ENCODE measurements around the gene KRTAP19-4. TPM values are rescaled to one million over a fixed set of nuclear protein-coding genes. Genes with fewer than 3 reads are reported as not detected.
"Not testable (repeated sequence)": the region's sequence is repeated elsewhere in the genome, so short reads cannot be mapped to it uniquely, and the experiment has no call there.

KRTAP19-4 gene, protein sequence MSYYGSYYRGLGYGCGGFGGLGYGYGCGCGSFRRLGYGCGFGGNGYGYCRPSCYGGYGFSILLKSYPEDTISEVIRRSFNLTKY
- polyA plus RNA-seq (ENCODE audit: insufficient read length in 4 of 4) = not detected

DNA sequence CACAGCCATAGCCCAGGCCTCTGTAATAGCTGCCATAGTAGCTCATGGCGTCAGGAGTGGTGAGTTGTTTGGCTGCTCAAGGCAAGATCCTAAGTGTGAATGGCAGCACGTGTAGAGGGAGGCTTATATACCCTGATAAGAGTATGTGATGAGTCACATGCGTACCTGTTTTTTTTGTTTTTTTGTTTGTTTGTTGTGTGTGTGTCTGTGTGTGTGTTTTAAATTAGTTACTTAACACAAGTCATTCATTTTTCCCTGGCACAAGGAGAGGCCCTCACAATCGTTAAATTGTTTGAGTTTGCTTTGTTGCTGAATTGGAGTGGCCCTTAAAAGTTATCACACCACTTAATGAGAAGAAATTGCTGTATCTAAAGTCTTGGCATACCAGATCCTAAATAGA, at the start of gene KRTAP19-4:
TSS of gene KRTAP19-4 (minus strand) at position 101 of the 400 bp plus-strand sequence. CDS start at position 46, 55 bp downstream.
- no peak for DNase-seq (ENCODE audit: low read depth in 4 of 4, low spot score in 3 of 4)

DNA sequence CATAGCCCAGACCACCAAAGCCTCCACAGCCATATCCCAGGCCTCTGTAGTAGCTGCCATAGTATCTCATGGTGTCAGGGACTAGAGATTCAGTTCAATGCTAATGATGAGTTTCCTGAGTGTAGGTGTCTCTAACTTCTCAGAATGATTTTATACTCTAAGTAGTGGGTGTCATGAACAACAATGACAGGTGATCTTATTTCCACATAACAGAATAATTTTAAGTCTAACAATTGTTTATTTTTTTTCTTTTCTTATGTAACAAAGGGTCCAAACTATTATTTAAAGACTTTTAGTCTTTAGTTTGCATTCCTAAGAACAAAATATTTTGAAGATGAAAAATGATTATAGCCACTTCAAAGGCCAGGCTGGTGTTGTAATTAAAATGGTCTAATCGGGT, 44.8 kb upstream of the KRTAP19-4 start, which contains the start of gene KRTAP19-6:
TSS of gene KRTAP19-6 (minus strand) at position 101 of the 400 bp plus-strand sequence. CDS start at position 70, 31 bp downstream.
- no peak for DNase-seq (ENCODE audit: low read depth in 4 of 4, low spot score in 3 of 4)

DNA sequence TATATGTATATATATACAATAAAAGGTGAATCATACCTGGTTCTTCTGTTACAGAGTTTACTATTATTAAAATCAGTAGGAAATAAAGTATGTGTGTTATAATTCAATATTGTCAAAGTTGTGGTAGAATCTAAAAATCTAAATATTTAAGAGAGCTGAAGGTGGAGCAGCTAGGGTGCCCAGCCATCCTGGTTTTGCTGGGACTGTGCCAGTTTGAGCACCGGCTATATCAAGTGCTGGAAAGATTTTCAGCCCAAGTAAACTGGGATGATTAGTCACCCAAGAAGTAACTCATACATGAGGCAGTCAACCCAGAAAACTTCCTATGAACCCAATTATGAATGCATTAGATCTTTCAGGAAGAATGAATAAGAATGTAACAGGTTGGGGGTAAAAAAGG, 21.9 kb upstream of the KRTAP19-4 start:
- no peak for DNase-seq (ENCODE audit: low read depth in 4 of 4, low spot score in 3 of 4)

DNA sequence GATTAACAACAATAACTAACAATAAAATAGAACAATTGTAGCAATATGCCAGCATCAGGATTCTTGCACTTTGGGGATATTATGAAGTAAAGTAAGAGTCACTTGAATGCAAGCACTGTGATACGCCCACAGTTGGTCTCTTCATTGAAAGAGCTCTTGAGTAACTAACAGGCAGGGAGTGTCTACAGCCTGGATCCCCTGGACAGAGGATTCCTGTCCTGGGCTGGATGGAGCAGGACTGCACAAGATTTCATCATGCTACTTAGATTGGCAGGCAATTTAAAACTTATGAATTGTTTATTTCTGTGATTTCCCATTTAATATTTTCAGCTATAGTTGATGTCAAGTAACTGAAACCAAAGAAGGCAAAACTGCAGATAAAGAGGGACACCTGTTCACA, 18.7 kb upstream of the KRTAP19-4 start:
- DNase-seq (ENCODE audit: low read depth in 4 of 4, low spot score in 3 of 4) = no peak

DNA sequence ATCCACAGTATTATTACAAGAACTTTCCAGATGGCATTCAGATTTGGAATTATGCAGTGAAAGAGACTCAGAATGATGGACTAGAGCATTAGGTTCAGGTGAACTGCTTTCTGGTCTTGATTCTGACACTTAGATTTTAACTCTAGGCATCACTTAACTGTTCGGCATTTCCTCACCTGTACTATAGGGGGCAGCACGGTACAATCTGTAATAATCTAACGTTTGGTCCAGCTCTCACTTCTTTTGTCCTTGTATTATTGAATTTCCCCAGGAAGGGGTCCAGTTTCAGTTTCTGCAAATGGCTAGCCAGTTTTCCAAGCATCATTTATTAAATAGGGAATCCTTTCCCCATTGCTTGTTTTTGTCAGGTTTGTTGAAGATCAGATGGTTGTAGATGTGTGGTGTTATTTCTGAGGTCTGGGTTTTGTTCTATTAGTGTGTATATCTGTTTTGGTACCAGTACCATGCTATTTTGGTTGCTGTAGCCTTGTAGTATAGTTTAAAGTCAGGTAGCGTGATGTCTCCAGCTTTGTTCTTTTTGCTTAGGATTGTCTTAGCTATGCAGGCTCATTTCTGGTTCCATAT, 8.7 kb upstream of the KRTAP19-4 start:
- DNase-seq (ENCODE audit: low read depth in 4 of 4, low spot score in 3 of 4) = not testable (repeated sequence)

DNA sequence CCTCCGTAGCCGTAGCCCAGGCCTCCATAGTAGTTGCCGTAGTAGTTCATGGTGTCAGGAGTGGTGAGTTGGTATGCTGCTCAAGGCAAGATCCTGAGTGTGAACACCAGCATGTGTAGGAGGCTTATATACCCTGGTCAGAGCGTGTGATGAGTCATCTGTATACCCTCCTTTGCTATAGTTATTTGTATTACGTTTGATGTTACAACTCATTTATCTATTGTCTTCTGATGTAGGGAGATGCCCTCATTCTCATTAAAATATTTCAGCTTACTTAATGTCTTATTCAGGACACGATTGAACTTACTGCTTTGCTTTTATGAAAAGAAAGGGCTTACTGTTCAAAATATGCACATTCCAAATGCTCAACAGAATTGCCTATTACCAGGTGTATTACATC, 5.1 kb upstream of the KRTAP19-4 start, which contains the start of gene KRTAP19-5:
TSS of gene KRTAP19-5 (minus strand) at position 101 of the 400 bp plus-strand sequence. CDS start at position 50, 51 bp downstream.
- no peak for DNase-seq (ENCODE audit: low read depth in 4 of 4, low spot score in 3 of 4)

DNA sequence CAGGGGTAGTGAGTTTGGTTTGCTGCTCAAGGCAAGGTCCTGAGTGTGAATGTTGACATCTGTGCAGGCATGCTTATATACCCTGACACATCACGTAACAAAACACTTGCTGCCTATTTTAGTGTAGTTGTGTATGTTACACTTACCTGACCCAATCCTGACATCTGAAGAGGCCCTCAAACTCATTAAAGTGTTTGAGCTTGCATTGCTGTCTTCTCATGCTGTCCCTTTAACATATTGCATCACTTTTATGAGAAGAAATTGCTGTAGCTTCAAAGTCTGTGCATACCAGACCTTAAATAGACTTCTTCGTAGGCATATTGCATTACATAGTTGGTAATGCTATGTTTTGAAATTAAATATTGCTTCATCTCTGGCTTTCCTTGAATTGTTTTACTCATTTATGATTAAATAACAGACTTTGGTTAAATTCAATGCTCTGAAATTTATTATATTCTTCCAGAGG, 5.0 kb downstream of the KRTAP19-4 start, which contains the start of gene KRTAP19-3:
TSS of gene KRTAP19-3 (minus strand) at position 51 of the 466 bp plus-strand sequence. CDS start 56 bp downstream, outside the sequence.
- DNase-seq (ENCODE audit: low read depth in 4 of 4, low spot score in 3 of 4) = no peak

DNA sequence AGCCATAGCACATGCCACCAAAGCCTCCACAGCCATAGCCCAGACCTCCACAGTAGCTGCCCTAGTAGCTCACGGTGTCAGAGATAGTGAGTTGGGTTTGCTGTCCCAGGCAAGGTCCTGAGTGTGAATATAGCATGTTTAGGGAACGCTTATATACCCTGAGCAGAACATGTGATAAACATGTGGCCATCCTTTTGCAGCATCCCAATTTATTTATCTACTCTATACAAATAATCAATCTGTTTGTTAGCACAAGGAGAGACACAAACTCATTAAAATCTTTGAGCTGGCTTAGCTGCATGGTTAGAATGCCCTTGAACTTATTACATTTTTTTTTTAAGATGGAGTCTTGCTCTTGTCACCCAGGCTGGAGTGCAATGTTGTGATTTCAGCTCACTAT, 9.6 kb downstream of the KRTAP19-4 start, which contains the start of gene KRTAP19-2:
TSS of gene KRTAP19-2 (minus strand) at position 101 of the 400 bp plus-strand sequence. CDS start at position 13, 88 bp downstream.
- no peak for DNase-seq (ENCODE audit: low read depth in 4 of 4, low spot score in 3 of 4)

DNA sequence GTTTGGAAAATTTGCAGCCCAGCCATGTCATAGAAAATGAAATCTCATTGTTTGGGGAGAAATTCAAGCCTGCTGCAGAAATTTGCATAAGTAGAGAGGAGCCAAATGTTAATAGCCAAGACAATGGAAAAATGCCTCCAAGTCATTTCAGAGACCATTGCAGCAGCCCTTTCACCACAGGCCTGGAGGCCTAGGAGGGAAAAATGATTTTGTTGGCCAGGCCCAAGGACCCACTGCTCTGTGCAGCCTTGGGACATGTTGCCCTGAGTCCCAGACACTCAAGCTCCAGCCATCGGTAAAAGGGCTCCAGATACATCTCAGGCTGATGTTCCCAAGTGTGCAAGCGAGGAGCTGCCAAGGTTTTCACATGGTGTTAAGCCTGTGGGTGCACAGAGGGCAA, 10.8 kb downstream of the KRTAP19-4 start:
- DNase-seq (ENCODE audit: low read depth in 4 of 4, low spot score in 3 of 4) = no peak

DNA sequence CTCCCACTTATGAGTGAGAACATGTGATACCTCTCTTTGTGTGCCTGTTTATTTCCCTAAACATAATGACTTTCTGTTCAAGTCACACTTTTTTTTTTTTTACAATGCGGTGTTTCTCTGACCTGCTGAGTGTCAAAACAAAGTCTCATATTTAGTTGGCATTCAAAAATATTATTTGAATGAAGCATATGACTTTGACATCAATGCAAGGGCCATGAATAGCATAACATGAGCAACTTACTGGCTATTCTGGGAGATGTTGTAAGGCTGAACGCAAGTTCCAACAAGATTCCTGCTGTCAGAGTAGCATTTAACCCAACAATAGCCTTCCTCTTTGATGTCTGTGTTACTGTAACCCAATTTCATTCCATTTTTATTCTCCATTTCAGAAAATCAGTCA, 14.8 kb downstream of the KRTAP19-4 start:
- DNase-seq (ENCODE audit: low read depth in 4 of 4, low spot score in 3 of 4) = no peak

DNA sequence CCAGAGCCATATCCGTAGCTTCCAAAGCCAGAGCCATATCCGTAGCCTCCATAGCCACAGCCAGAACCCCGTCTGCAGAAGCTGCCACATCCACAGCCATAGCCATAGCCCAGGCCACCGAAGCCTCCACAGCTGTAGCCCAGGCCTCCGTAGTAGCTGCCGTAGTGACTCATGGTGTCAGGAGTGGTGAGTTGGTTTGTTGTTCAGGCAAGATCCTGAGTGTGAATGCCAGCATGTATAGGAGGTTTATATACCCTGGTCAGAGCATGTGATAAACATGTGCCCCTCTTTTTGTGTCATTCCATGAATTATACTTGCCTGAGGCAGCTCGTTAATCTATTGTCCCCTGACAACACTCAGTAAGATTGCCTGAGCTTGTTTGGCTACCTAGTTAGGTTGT, 16.8 kb downstream of the KRTAP19-4 start, which contains the start of gene KRTAP19-1:
TSS of gene KRTAP19-1 (minus strand) at position 223 of the 400 bp plus-strand sequence. CDS start at position 173, 50 bp downstream.
- no peak for DNase-seq (ENCODE audit: low read depth in 4 of 4, low spot score in 3 of 4)

DNA sequence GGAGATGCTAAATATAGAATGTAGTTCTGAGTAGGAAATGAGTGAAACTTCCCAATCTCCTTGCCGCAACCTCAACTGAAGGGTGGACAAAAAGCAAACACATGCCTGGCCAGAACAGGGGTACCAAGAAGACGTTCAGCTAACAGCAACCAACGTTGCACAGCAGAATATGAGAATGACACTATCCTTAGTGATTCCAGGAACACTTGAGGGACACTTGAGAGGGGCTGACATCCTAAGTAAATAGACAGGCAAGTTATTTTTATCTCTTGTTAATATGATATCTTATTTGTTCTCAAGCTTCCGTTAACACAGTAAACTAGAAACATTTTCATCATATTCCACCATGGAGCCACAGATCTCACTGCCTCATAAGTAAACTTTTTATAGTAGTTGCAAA, 17.7 kb downstream of the KRTAP19-4 start:
- no peak for DNase-seq (ENCODE audit: low read depth in 4 of 4, low spot score in 3 of 4)

DNA sequence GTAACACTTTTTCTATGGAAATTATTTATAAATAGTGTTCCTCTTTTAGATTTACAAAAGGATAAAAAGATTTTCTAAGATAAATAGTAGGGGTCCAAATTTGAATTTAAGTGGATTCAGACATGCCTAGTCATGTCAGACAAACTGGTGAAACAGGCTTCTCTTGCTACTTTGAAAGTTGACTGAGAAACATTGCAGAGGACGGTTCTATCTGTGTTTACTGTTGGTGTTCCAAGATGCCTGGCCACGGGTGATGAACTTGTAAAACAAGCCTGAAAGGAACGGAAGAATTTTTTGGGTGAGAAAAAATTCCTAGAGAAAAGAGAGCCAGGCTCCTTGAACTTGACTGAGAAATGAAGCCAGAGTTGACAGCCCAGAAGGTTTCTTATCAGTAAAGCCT, 19.0 kb downstream of the KRTAP19-4 start:
- no peak for DNase-seq (ENCODE audit: low read depth in 4 of 4, low spot score in 3 of 4)

DNA sequence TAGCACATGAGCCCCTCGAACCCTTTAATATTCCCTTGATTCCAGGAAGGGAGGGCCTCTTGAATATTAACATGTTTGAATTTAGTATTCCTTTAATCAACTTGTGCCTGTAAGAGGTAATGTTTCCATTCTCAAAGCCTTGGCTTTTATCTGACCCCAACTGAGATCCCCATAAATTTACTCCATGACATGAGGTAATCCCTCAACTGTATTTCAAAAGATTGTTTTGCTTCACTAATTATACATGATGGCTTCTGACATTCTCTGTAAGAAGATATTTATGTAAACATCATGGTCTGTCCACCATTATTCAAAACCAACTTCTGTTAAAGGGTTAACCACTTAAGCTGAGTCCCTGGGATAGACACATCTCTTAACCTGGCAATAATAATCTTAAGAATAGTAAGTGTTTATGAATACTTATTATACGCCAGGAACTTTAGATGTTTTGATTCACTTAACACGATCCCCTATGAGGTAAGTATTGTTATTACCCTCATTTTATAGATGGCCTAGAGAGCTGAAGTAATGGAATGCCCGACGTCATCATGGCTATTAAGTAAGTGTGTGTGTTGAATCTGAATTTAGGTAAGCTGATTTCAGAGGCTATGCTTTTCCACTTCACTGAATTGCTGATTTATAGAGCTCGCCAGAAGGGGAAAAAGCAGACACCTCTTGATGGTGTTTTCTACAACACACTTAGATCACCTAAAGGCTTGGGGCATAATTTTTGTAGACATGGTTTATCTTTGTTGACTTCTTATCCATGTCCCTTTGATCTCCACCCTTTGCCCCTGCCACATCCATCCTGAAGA, 27.9 kb downstream of the KRTAP19-4 start:
- peak in 3 of 4 donors; percentile 16 to 29 (median 20) for DNase-seq (ENCODE audit: low read depth in 4 of 4, low spot score in 3 of 4)

DNA sequence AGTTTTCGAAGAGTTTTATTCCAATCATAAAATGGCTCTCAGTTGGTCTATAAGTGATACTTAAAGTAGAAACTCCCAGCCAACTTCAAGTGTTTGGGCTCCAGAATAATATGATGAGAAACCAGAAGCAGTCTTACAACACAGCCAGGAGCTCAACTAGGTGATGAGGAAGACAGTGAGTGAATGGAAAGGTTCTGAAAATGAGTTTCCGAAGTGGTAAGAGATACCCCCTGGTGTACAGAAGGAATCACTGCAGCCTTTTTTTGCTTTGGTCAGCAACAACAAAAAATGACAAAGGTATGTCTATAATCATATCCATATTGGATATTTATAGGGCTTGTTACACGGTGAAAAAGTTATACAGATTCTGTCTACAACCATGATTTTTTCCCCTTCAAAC, 33.3 kb downstream of the KRTAP19-4 start:
- no peak for DNase-seq (ENCODE audit: low read depth in 4 of 4, low spot score in 3 of 4)

DNA sequence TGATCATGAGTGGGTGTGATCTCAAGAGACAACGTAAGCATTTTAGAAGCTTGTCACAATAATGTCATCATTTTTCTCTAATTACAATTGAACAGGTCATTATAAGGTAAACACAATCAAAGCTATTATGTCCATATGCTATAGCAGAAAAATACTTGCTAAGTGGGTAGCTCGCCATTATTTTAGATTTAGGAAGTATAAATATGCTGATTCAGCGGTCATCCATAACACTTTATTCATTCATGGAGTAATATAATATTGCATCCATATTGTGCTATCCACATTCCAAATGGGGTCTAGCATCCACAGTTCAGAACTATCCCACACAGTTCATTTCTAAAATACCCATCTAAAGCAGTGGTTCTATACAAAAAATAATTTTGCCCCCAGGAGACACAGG, 48.5 kb downstream of the KRTAP19-4 start:
- DNase-seq (ENCODE audit: low read depth in 4 of 4, low spot score in 3 of 4) = no peak

DNA sequence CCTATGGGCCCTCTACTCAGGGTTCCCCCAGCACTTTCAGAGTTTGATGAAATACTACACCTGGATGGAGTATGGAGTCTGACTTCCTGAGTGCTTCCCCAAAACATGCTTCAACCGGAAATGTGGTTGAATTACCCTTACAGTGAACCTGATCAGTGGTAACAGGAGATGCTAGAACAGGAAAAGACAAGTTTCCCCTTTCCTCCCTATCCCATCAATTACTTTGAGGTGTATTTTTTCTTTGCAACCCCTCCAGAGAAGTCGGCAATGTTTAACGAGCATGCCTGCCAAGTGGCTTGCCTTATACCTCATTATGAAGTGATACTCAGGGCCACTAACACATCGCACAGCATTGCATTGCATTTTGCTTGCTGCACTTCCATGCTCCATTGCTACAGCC, 49.9 kb downstream of the KRTAP19-4 start:
- DNase-seq (ENCODE audit: low read depth in 4 of 4, low spot score in 3 of 4) = peak in 1 of 4 donors; percentile 22

Measured in left renal pelvis (tissue), 4 donors.